IPS-11a (cell line): ENCODE measurements around the gene SCYGR6.

Experiments used
- H3K4me3 ChIP-seq: one replicate; pipeline ENCODE4 v1.5.1; 2013; ENCODE audit warnings: low read depth, low read length, control low read depth

Gene SCYGR6

GRCh38 chr2:227716501-227716900 lies 8.1 kb downstream of the SCYGR6 start:
- H3K4me3 ChIP-seq, result no peak overlapping the region

- no peak overlapping the region for H3K4me3 ChIP-seq
These were observed 11.3 kb downstream of the SCYGR6 start for GRCh38 chr2:227713291-227713690.

GRCh38 chr2:227710986-227711385 lies 13.6 kb downstream of the SCYGR6 start:
- H3K4me3 ChIP-seq, result no peak overlapping the region

GRCh38 chr2:227707390-227707789 lies 17.2 kb downstream of the SCYGR6 start:
- H3K4me3 ChIP-seq, result no peak overlapping the region

- no peak overlapping the region for H3K4me3 ChIP-seq
These were observed 17.7 kb downstream of the SCYGR6 start for GRCh38 chr2:227706859-227707258.

- no peak overlapping the region for H3K4me3 ChIP-seq
These were observed 20.6 kb downstream of the SCYGR6 start for GRCh38 chr2:227703961-227704360.

- H3K4me3 ChIP-seq, result no peak overlapping the region
These were observed 21.3 kb downstream of the SCYGR6 start for GRCh38 chr2:227703280-227703732.

- no peak overlapping the region for H3K4me3 ChIP-seq
These were observed 23.0 kb downstream of the SCYGR6 start for GRCh38 chr2:227701556-227701955.

- no peak overlapping the region for H3K4me3 ChIP-seq
These were observed 27.4 kb downstream of the SCYGR6 start for GRCh38 chr2:227696990-227697679.

GRCh38 chr2:227687189-227687588 lies 37.4 kb downstream of the SCYGR6 start:
- H3K4me3 ChIP-seq, result no peak overlapping the region

GRCh38 chr2:227684258-227684657 lies 40.3 kb downstream of the SCYGR6 start:
- H3K4me3 ChIP-seq, result no peak overlapping the region

GRCh38 chr2:227677928-227678327 lies 46.6 kb downstream of the SCYGR6 start:
- H3K4me3 ChIP-seq, result no peak overlapping the region

- H3K4me3 ChIP-seq, result no peak overlapping the region
These were observed 50.1 kb downstream of the SCYGR6 start for GRCh38 chr2:227674485-227674884.
